ENCODE data around the gene DNASE1L2.

Gene DNASE1L2

GRCh38 chr16:2286550-2286949 is 50.3 kb downstream of the DNASE1L2 start:
- H3K9me3 ChIP-seq (ENCODE audit: control insufficient read depth, low read length): no peaks in the 10 kb centered on the region
- H3K4me1 ChIP-seq (ENCODE audit: control insufficient read depth, insufficient read depth, low read length): no peaks in the 10 kb centered on the region
- H3K27me3 ChIP-seq (replicated peaks; ENCODE audit: control insufficient read depth, insufficient read depth, low read length): peaks cover 26% of the 10 kb centered on the region
- no peaks in the 10 kb centered on the region for H3K36me3 ChIP-seq (ENCODE audit: control insufficient read depth, insufficient read depth, low read length, severe bottlenecking)
- DNase-seq (ENCODE audit: low read depth): no peak
- no peak overlapping the region for H3K4me3 ChIP-seq (ENCODE audit: low read length)
- no peak overlapping the region for H3K9ac ChIP-seq (ENCODE audit: low read length)

- no peak overlapping the region for H3K9ac ChIP-seq (ENCODE audit: low read length)
- H3K36me3 ChIP-seq (ENCODE audit: control insufficient read depth, insufficient read depth, low read length, severe bottlenecking): no peaks in the 10 kb centered on the region
- H3K9me3 ChIP-seq (ENCODE audit: control insufficient read depth, low read length): no peaks in the 10 kb centered on the region
- H3K4me3 ChIP-seq (ENCODE audit: low read length): no peak overlapping the region
- no peaks in the 10 kb centered on the region for H3K4me1 ChIP-seq (ENCODE audit: control insufficient read depth, insufficient read depth, low read length)
- DNase-seq (ENCODE audit: low read depth): no peak
- peaks cover 15% of the 10 kb centered on the region for H3K27me3 ChIP-seq (replicated peaks; ENCODE audit: control insufficient read depth, insufficient read depth, low read length)
These were observed 51.8 kb downstream of the DNASE1L2 start for GRCh38 chr16:2287916-2288547.

Measured in adipocyte (in vitro differentiated cells).